ENCODE measurements around the gene U2AF1L4. TPM values are rescaled to one million over a fixed set of nuclear protein-coding genes. Genes with fewer than 3 reads are reported as not detected.

Gene U2AF1L4
- total RNA-seq, 4 donors from 2014 or later, result 12.6 to 20.0 (median 18.5) TPM

- WGBS, 2 donors, result 82% methylated on average over 21 of the region's 21 CpGs
- DNase-seq (ENCODE audit: low spot score in 2 of 2), result no peak
- H3K4me3 ChIP-seq (ENCODE audit: low read depth, poor library complexity, severe bottlenecking), result no peak overlapping the region
- no peak for TF ChIP-seq CTCF (IDR thresholded peaks at IDR 0.05)
- TF ChIP-seq POLR2A (IDR thresholded peaks at IDR 0.05), result no peak
- intact Hi-C loops (cut with DNase I; ENCODE audit: low total_unique reads), result no loop called here
Observed at GRCh38 chr19:35731779-35732405, 13.3 kb downstream of the U2AF1L4 start.

DNA sequence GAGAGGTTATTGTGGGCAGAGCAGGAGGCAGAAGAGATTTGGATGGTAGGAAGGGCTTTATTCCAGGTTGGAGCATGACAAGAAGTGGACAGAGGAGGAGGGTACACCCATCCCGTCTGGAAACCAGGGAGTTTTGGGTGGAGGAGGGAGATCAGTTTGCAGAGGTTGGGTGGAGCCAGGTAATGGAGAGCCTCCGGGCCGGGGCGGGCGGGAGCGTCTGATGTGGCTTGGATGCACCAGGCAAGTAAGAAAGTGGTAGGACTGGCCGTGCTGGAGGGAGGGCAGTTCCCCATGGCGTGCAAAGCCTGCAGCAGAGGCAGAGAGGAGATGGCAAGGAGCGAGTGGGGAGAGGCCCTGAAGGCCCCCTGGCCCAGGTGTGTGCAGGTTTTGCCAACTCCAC is 13.9 kb downstream of the U2AF1L4 start:
- intact Hi-C loops (cut with DNase I; ENCODE audit: low total_unique reads), result no loop called here

GRCh38 chr19:35730326-35730725 is 14.9 kb downstream of the U2AF1L4 start:
- no peak overlapping the region for H3K4me3 ChIP-seq (ENCODE audit: low read depth, poor library complexity, severe bottlenecking)
- DNase-seq (ENCODE audit: low spot score in 2 of 2), result no peak
- no peak for TF ChIP-seq POLR2A (IDR thresholded peaks at IDR 0.05)
- no peak for TF ChIP-seq CTCF (IDR thresholded peaks at IDR 0.05)
- 86 to 91% methylated on average over 18 of the region's 18 CpGs for WGBS, 2 donors
- intact Hi-C loops (cut with DNase I; ENCODE audit: low total_unique reads), result no loop called here

More for the DNA sequence above, 13.9 kb downstream of the U2AF1L4 start:
- H3K4me3 ChIP-seq (ENCODE audit: low read depth, poor library complexity, severe bottlenecking), result no peak overlapping the region
- no peak for DNase-seq (ENCODE audit: low spot score in 2 of 2)
- 44 to 48% methylated on average over 9 of the region's 9 CpGs for WGBS, 2 donors
- TF ChIP-seq CTCF (IDR thresholded peaks at IDR 0.05), result no peak
- no peak for TF ChIP-seq POLR2A (IDR thresholded peaks at IDR 0.05)

GRCh38 chr19:35729763-35730162 is 15.5 kb downstream of the U2AF1L4 start:
- TF ChIP-seq POLR2A (IDR thresholded peaks at IDR 0.05) (no peak), CTCF (IDR thresholded peaks at IDR 0.05) (no peak)
- WGBS, 2 donors, result 87 to 97% methylated on average over 10 to 11 of the region's 11 CpGs
- no peak for DNase-seq (ENCODE audit: low spot score in 2 of 2)
- no peak overlapping the region for H3K4me3 ChIP-seq (ENCODE audit: low read depth, poor library complexity, severe bottlenecking)
- intact Hi-C loops (cut with DNase I; ENCODE audit: low total_unique reads), result no loop called here

GRCh38 chr19:35729021-35729420 is 16.2 kb downstream of the U2AF1L4 start:
- H3K4me3 ChIP-seq (ENCODE audit: low read depth, poor library complexity, severe bottlenecking), result no peak overlapping the region
- intact Hi-C loops (cut with DNase I; ENCODE audit: low total_unique reads), result no loop called here
- no peak for DNase-seq (ENCODE audit: low spot score in 2 of 2)
- 82 to 83% methylated on average over 18 of the region's 18 CpGs for WGBS, 2 donors
- TF ChIP-seq CTCF (IDR thresholded peaks at IDR 0.05) (no peak), POLR2A (IDR thresholded peaks at IDR 0.05) (no peak)
